ACHN (cell line): ENCODE data around the gene ACAP3.
"Not testable (repeated sequence)": the region's sequence is repeated elsewhere in the genome, so short reads cannot be mapped to it uniquely, and the experiment has no call there.

ENCODE experiments used
- DNase-seq: peaks from one replicate; pipeline ENCODE4 v3.0.0-alpha.2; 2015
- in situ Hi-C: cut with HindIII; loops from 2 replicates; pipeline ENCODE4 v1.10.0; 2017; ENCODE audit warnings: low sequenced_read_pairs, low pct_ligation_motif_present, low pct_unique_long_range_greater_than_20kb

ACAP3 gene

GRCh38 chr1:1320666-1321448 lies 13.1 kb upstream of the ACAP3 start:
- in situ Hi-C loops = no loop called here
- DNase-seq = no peak

GRCh38 chr1:1319646-1319941 lies 11.9 kb upstream of the ACAP3 start:
- no peak for DNase-seq

GRCh38 chr1:1318777-1319645 lies 11.3 kb upstream of the ACAP3 start:
- DNase-seq = no peak
- in situ Hi-C loops = no loop called here

More at GRCh38 chr1:1319646-1319941, 11.9 kb upstream of the ACAP3 start:
- in situ Hi-C loops = no loop called here

- in situ Hi-C loops = no loop called here
- DNase-seq = peak; percentile 83
Measured at GRCh38 chr1:1318131-1318652, 10.5 kb upstream of the ACAP3 start.

- no peak for DNase-seq
- in situ Hi-C loops = no loop called here
Measured at GRCh38 chr1:1317420-1317819, 9.7 kb upstream of the ACAP3 start.

- DNase-seq, in situ Hi-C loops: not testable (repeated sequence)
Measured at GRCh38 chr1:1316199-1316598, 8.5 kb upstream of the ACAP3 start.

- no peak for DNase-seq
- in situ Hi-C loops = no loop called here
Measured at GRCh38 chr1:1315435-1315954, 7.8 kb upstream of the ACAP3 start.

GRCh38 chr1:1314678-1315335 lies 7.1 kb upstream of the ACAP3 start:
- in situ Hi-C loops = no loop called here
- DNase-seq = no peak

GRCh38 chr1:1314237-1314586 lies 6.5 kb upstream of the ACAP3 start:
- in situ Hi-C loops = no loop called here
- no peak for DNase-seq

GRCh38 chr1:1313500-1314236 lies 5.9 kb upstream of the ACAP3 start:
- in situ Hi-C loops = no loop called here
- DNase-seq = no peak

GRCh38 chr1:1312450-1313314 lies 5.0 kb upstream of the ACAP3 start:
- in situ Hi-C loops = no loop called here
- DNase-seq = no peak

- in situ Hi-C loops = no loop called here
Measured at GRCh38 chr1:1311107-1312104, 3.7 kb upstream of the ACAP3 start.

GRCh38 chr1:1310476-1311053 lies 2.8 kb upstream of the ACAP3 start:
- no peak for DNase-seq
- in situ Hi-C loops = no loop called here

More at GRCh38 chr1:1311107-1312104, 3.7 kb upstream of the ACAP3 start:
- no peak for DNase-seq

GRCh38 chr1:1310109-1310385 lies 2.3 kb upstream of the ACAP3 start:
- in situ Hi-C loops = no loop called here
- no peak for DNase-seq

GRCh38 chr1:1309251-1310108 lies 1.8 kb upstream of the ACAP3 start:
- in situ Hi-C loops = no loop called here
- DNase-seq = no peak
